Keratinocyte (primary cell): ENCODE measurements around the gene SH2D4B. TPM values are rescaled to one million over a fixed set of nuclear protein-coding genes. Genes with fewer than 3 reads are reported as not detected.

Experiments used
- DNase-seq: peaks from one replicate; pipeline ENCODE4 v3.0.0-alpha.2; 2011; ENCODE audit warnings: low read depth, missing footprints, low spot score
- FAIRE-seq: peaks from 2 replicates; lab custom pipeline; 2011; peaks lifted over from hg19 to GRCh38; lab: Jason Lieb, UNC
- H2AFZ ChIP-seq: 2 replicates; pipeline ENCODE4 v1.6.0; 2012; ENCODE audit warnings: low read length, control low read depth, inconsistent platforms; ENCODE audit not compliant: control insufficient read depth
- H3K27ac ChIP-seq: 2 replicates; pipeline ENCODE4 v1.5.1; 2011; ENCODE audit warnings: low read length; ENCODE audit not compliant: control insufficient read depth, insufficient read depth
- H3K27me3 ChIP-seq: 3 replicates; pipeline ENCODE4 v1.6.0; 2011; ENCODE audit warnings: low read length; ENCODE audit not compliant: control insufficient read depth, insufficient read depth; ENCODE audit errors: extremely low read depth
- H3K36me3 ChIP-seq, 2 experiments: 2 replicates in 1 of 2; 3 replicates in 1 of 2; pipeline ENCODE4 v1.5.1; 2011; ENCODE audit warnings: low read length in 2 of 2, mild to moderate bottlenecking in 1 of 2; ENCODE audit not compliant: control insufficient read depth in 2 of 2, insufficient read depth in 2 of 2; ENCODE audit errors: extremely low read depth in 1 of 2
- H3K4me1 ChIP-seq: 3 replicates; pipeline ENCODE4 v1.5.1; 2011; ENCODE audit warnings: low read length; ENCODE audit not compliant: control insufficient read depth, insufficient read depth; ENCODE audit errors: extremely low read depth
- H3K4me2 ChIP-seq: 3 replicates; pipeline ENCODE4 v1.6.0; 2011; ENCODE audit warnings: low read depth, low read length; ENCODE audit not compliant: control insufficient read depth, insufficient read depth; ENCODE audit errors: extremely low read depth
- H3K4me3 ChIP-seq, 3 experiments: fragments of 200-600 bp in 1 of 3; sonication (generic) in 1 of 3; 2 replicates in 2 of 3; 3 replicates in 1 of 3; pipeline ENCODE4 v1.5.1; 2011 to 2016; ENCODE audit warnings: low read length in 3 of 3, mild to moderate bottlenecking in 3 of 3, control low read depth in 2 of 3, inconsistent platforms in 1 of 3, low read depth in 1 of 3, mixed read lengths in 1 of 3, mixed run types in 1 of 3, moderate library complexity in 1 of 3; ENCODE audit not compliant: control insufficient read depth in 2 of 3, insufficient read depth in 2 of 3; ENCODE audit errors: extremely low read depth in 1 of 3
- H3K79me2 ChIP-seq: 2 replicates; pipeline ENCODE4 v1.6.0; 2012; ENCODE audit warnings: low read length; ENCODE audit not compliant: control insufficient read depth, insufficient read depth
- H3K9ac ChIP-seq: 3 replicates; pipeline ENCODE4 v1.6.0; 2011; ENCODE audit warnings: low read length; ENCODE audit not compliant: control insufficient read depth, insufficient read depth; ENCODE audit errors: extremely low read depth
- H3K9me1 ChIP-seq: 3 replicates; pipeline ENCODE4 v1.6.0; 2011; ENCODE audit warnings: low read length; ENCODE audit not compliant: control insufficient read depth, insufficient read depth; ENCODE audit errors: extremely low read depth
- H3K9me3 ChIP-seq: 2 replicates; pipeline ENCODE4 v1.5.1; 2012; ENCODE audit warnings: low read depth, low read length; ENCODE audit not compliant: control insufficient read depth
- H4K20me1 ChIP-seq: 3 replicates; pipeline ENCODE4 v1.6.0; 2011; ENCODE audit warnings: low read length; ENCODE audit not compliant: control insufficient read depth, insufficient read depth; ENCODE audit errors: extremely low read depth
- EZH2 ChIP-seq: IDR thresholded peaks from one replicate; pipeline ENCODE4 v1.6.1; 2012; ENCODE audit warnings: inconsistent platforms, mild to moderate bottlenecking, low read length, moderate library complexity
- dilution Hi-C: fragments of 300-500 bp; cut with MboI; formaldehyde crosslinking; loops from one replicate; pipeline ENCODE4 v1.7.0; 2020; ENCODE audit warnings: low sequenced_read_pairs; ENCODE audit not compliant: extremely low pct_ligation_motif_present
- polyA plus RNA-seq, 5 experiments: library from polyadenylated mRNA; depleted of rRNA in 3 of 5; stranded (reverse) in 3 of 5; stranded (forward) in 1 of 5; unstranded in 1 of 5; fragments of >200 nt; gene quantifications; 1 replicate in 1 of 5; 2 replicates in 3 of 5; 3 replicates in 1 of 5; pipeline versions ENCODE4 v1.2.1 to v1.2.3, GENCODE V29; 2011 to 2012; ENCODE audit warnings: missing spikeins in 2 of 5, low read depth in 1 of 5, low replicate concordance in 1 of 5
- TF ChIP-seq, protein P1 (sequence below), 3 experiments: IDR thresholded peaks in 1 of 3; conservative IDR thresholded peaks in 1 of 3; optimal IDR thresholded peaks in 1 of 3; 2 replicates in 2 of 3; 3 replicates in 1 of 3; pipeline versions ENCODE3 to v1.5.1; 2011; ENCODE audit warnings: low read length in 3 of 3, mild to moderate bottlenecking in 3 of 3, moderate library complexity in 2 of 3, control low read depth in 1 of 3, inconsistent platforms in 1 of 3; ENCODE audit not compliant: insufficient read depth in 2 of 3; ENCODE audit errors: extremely low read depth in 1 of 3

The SH2D4B gene
- polyA plus RNA-seq, 1 donor (not counting 4 experiments of a cell fraction or from before 2014, with no cell fraction given) = 0.22 TPM

DNA sequence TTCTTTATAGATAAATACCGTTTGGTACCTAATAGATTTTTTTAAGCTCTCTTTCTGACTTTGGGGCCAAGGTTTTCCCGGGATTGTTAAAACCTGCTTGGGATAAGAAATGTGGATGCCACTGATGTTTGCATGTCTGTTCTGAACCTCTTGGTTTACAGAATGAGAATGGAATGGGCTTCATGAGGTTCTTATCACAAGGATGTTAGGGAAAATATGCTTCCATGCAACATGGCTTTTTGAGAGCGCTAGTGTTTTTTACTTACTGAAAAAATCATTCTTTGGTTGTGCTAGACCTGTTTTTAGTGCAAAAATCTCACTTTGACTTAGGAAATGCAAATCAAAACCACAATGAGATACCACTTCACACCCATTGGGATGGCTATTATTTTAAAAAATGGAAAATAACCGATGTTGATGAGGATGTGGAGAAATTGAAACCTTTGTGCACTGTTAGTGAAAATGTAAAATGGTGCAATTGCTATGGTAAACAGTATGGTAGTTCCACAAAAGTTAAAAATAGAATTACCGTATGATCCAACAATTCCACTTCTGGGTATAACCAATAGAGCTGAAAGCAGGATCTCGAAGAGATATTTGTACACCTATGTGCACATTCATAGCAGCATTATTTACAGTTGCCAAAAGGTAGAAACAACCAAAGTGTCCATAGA is 44.7 kb upstream of the SH2D4B start:
- Histone ChIP-seq H3K9me1 (no peaks in the 10 kb centered on the region), H3K9ac (no peak overlapping the region), H3K36me3 (peaks cover 26 to 42% of the 10 kb centered on the region in 2 experiments), H3K79me2 (peaks cover 97% of the 10 kb centered on the region), H4K20me1 (peaks cover 15% of the 10 kb centered on the region), H3K4me3 (no peak overlapping the region), H3K4me2 (no peak overlapping the region), H3K27me3 (no peaks in the 10 kb centered on the region), H3K4me1 (peaks cover 57% of the 10 kb centered on the region), H2AFZ (no peak overlapping the region), H3K9me3 (no peaks in the 10 kb centered on the region), H3K27ac (no peak overlapping the region)
- no peak for DNase-seq
- dilution Hi-C loops = no loop called here
- TF ChIP-seq, protein P1, sequence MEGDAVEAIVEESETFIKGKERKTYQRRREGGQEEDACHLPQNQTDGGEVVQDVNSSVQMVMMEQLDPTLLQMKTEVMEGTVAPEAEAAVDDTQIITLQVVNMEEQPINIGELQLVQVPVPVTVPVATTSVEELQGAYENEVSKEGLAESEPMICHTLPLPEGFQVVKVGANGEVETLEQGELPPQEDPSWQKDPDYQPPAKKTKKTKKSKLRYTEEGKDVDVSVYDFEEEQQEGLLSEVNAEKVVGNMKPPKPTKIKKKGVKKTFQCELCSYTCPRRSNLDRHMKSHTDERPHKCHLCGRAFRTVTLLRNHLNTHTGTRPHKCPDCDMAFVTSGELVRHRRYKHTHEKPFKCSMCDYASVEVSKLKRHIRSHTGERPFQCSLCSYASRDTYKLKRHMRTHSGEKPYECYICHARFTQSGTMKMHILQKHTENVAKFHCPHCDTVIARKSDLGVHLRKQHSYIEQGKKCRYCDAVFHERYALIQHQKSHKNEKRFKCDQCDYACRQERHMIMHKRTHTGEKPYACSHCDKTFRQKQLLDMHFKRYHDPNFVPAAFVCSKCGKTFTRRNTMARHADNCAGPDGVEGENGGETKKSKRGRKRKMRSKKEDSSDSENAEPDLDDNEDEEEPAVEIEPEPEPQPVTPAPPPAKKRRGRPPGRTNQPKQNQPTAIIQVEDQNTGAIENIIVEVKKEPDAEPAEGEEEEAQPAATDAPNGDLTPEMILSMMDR (optimal IDR thresholded peaks at IDR 0.05 in 1 of 3, IDR thresholded peaks at IDR 0.05 in 1 of 3, conservative IDR thresholded peaks at IDR 0.05 in 1 of 3; ENCODE audit: extremely low read depth in 1 of 3, insufficient read depth in 2 of 3, low read length in 3 of 3) = no peak
- TF ChIP-seq EZH2 = no peak
- FAIRE-seq = no peak

DNA sequence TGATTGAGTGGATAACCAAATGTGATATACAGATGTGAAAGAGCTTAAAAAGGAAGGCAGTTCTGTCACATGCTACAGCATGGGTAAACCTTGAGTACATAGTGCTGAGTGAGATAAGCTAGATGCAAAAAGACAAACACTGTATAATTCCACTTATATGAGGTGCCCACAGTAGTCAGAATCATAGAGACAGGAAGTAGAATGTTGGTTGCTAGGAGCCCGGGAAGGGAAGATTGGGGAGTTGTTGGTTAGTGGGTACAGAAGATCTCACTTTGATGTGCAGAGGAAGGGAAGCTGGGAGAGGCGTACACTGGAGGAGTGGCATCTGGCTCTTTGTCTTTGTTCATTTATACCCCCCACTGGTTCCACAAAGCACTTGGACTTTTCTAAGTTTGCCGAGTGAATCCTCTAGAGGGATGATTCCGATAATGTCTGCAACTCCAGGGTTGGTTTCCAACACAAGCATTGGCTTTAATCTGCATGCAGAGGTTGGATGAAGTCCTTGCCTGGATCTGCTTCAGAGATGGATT is 44.1 kb upstream of the SH2D4B start:
- Histone ChIP-seq H3K4me1 (peaks cover 57% of the 10 kb centered on the region), H3K27ac (peak overlapping the region; percentile 89), H2AFZ (no peak overlapping the region), H3K79me2 (peaks cover 97% of the 10 kb centered on the region), H3K4me2 (no peak overlapping the region), H3K9me1 (no peaks in the 10 kb centered on the region), H4K20me1 (peaks cover 15% of the 10 kb centered on the region), H3K36me3 (peaks cover 26 to 43% of the 10 kb centered on the region in 2 experiments), H3K27me3 (no peaks in the 10 kb centered on the region), H3K4me3 (no peak overlapping the region), H3K9ac (no peak overlapping the region), H3K9me3 (no peaks in the 10 kb centered on the region)
- no peak for TF ChIP-seq EZH2
- TF ChIP-seq, protein P1 (optimal IDR thresholded peaks at IDR 0.05 in 1 of 3, IDR thresholded peaks at IDR 0.05 in 1 of 3, conservative IDR thresholded peaks at IDR 0.05 in 1 of 3; ENCODE audit: extremely low read depth in 1 of 3, insufficient read depth in 2 of 3, low read length in 3 of 3) = no peak
- dilution Hi-C loops = no loop called here
- DNase-seq = no peak
- no peak for FAIRE-seq
